HEK293T (cell line): ENCODE measurements around the gene METTL25B.

Source experiments
- BHLHE40 ChIP-seq: fragments of 450-650 bp; IDR thresholded peaks from 2 replicates; pipeline ENCODE4 v1.6.1; 2016; ENCODE audit warnings: mild to moderate bottlenecking, moderate library complexity, borderline replicate concordance
- CTBP1 ChIP-seq: fragments of 450-650 bp; IDR thresholded peaks from 2 replicates; pipeline ENCODE4 v1.6.1; 2016; ENCODE audit warnings: borderline replicate concordance
- ELF4 ChIP-seq: fragments of 450-650 bp; IDR thresholded peaks from 2 replicates; pipeline ENCODE4 v1.6.1; 2017; ENCODE audit warnings: antibody characterized with exemption
- FOXK2 ChIP-seq: fragments of 450-650 bp; IDR thresholded peaks from 2 replicates; pipeline ENCODE4 v1.6.1; 2016; ENCODE audit warnings: mild to moderate bottlenecking
- FOXM1 ChIP-seq: fragments of 450-650 bp; IDR thresholded peaks from 2 replicates; pipeline ENCODE4 v1.6.1; 2017; ENCODE audit warnings: mild to moderate bottlenecking, borderline replicate concordance
- SP1 ChIP-seq: fragments of 450-650 bp; IDR thresholded peaks from 2 replicates; pipeline ENCODE4 v1.6.1; 2017
- SUZ12 ChIP-seq: fragments of 450-650 bp; IDR thresholded peaks from 2 replicates; pipeline ENCODE4 v1.6.1; 2016; ENCODE audit warnings: mild to moderate bottlenecking

- TF ChIP-seq ELF4 (no peak), SP1 (no peak), BHLHE40 (no peak), FOXK2 (no peak), SUZ12 (no peak), FOXM1 (no peak), CTBP1 (no peak)
These were observed 57.2 kb downstream of the METTL25B start for GRCh38 chr1:156785458-156785857.
